IMR-90 (cell line): ENCODE measurements around the gene STK33. TPM values are rescaled to one million over a fixed set of nuclear protein-coding genes. Genes with fewer than 3 reads are reported as not detected.

Source experiments
- ATAC-seq: fragments of 200-7000 bp; cut with Tn5 transposase; 2 replicates; pipeline ENCODE4 v1.9.1; 2020; ENCODE audit warnings: low read depth, mild to moderate bottlenecking, moderate library complexity
- BruUV-seq: library from RNA; stranded (reverse); fragments of 400-500 nt; replicated peaks from 2 replicates; lab custom pipeline; 2021; lab: Mats Ljungman, UMichigan
- CTCF ChIA-PET: fragments of 300-600 bp; formaldehyde crosslinking; extraction: SDS; loops from one replicate; lab custom pipeline; 2021; ENCODE audit warnings: antibody characterized with exemption; lab: Yijun Ruan, JAX
- POLR2A ChIA-PET: fragments of 300-600 bp; sonication (Branson Sonifier 250); formaldehyde crosslinking; loops from one replicate; lab custom pipeline; 2022; ENCODE audit warnings: antibody characterized with exemption; ENCODE audit not compliant: unreplicated experiment; lab: Charles Lee
- DNase-seq: peaks from one replicate; pipeline ENCODE4 v3.0.0; 2013
- H2AFZ ChIP-seq: replicated peaks from 2 replicates; pipeline ENCODE3; 2013; ENCODE audit warnings: low read length, mild to moderate bottlenecking; ENCODE audit not compliant: poor library complexity
- H2AK5ac ChIP-seq: 2 replicates; pipeline ENCODE4 v1.6.1; 2013; ENCODE audit warnings: low read depth, low read length, inconsistent platforms
- H2AK9ac ChIP-seq: replicated peaks from 2 replicates; pipeline ENCODE3; 2013; ENCODE audit warnings: mild to moderate bottlenecking, low read depth, low read length, moderate library complexity; ENCODE audit not compliant: poor library complexity
- H2BK120ac ChIP-seq: 2 replicates; pipeline ENCODE4 v1.6.1; 2013; ENCODE audit warnings: low read depth, low read length, inconsistent platforms
- H2BK15ac ChIP-seq: 3 replicates; pipeline ENCODE4 v1.6.1; 2013; ENCODE audit warnings: low read depth, low read length, inconsistent platforms
- H2BK20ac ChIP-seq: 2 replicates; pipeline ENCODE4 v1.6.1; 2013; ENCODE audit warnings: low read depth, mild to moderate bottlenecking, inconsistent platforms, low read length, moderate library complexity
- H2BK5ac ChIP-seq: 2 replicates; pipeline ENCODE4 v1.6.1; 2013; ENCODE audit warnings: mild to moderate bottlenecking, low read depth, low read length, inconsistent platforms; ENCODE audit not compliant: poor library complexity, severe bottlenecking
- H3K14ac ChIP-seq: replicated peaks from 2 replicates; pipeline ENCODE4 v1.6.1; 2013; ENCODE audit warnings: low read depth, low read length, inconsistent platforms
- H3K18ac ChIP-seq: 2 replicates; pipeline ENCODE4 v1.6.1; 2013; ENCODE audit warnings: low read depth, low read length, control low read depth
- H3K23ac ChIP-seq: 2 replicates; pipeline ENCODE4 v1.6.1; 2013; ENCODE audit warnings: low read depth, low read length, inconsistent platforms
- H3K27ac ChIP-seq: 2 replicates; pipeline ENCODE4 v1.5.1; 2013; ENCODE audit warnings: mild to moderate bottlenecking, control low read depth, low read length; ENCODE audit not compliant: insufficient read depth
- H3K27me3 ChIP-seq: 2 replicates; pipeline ENCODE4 v1.6.1; 2013; ENCODE audit warnings: low read length; ENCODE audit not compliant: control insufficient read depth, insufficient read depth
- H3K36me3 ChIP-seq: 2 replicates; pipeline ENCODE4 v1.6.1; 2013; ENCODE audit warnings: low read length, mixed read lengths; ENCODE audit not compliant: control insufficient read depth, insufficient read depth
- H3K4ac ChIP-seq: 2 replicates; pipeline ENCODE4 v1.6.1; 2013; ENCODE audit warnings: low read depth, low read length, inconsistent platforms
- H3K4me1 ChIP-seq: 2 replicates; pipeline ENCODE4 v1.6.1; 2013; ENCODE audit warnings: low read length, mixed read lengths; ENCODE audit not compliant: control insufficient read depth, insufficient read depth
- H3K4me2 ChIP-seq: 2 replicates; pipeline ENCODE4 v1.6.1; 2013; ENCODE audit warnings: low read depth, mild to moderate bottlenecking, control low read depth, low read length, moderate library complexity
- H3K4me3 ChIP-seq: 2 replicates; pipeline ENCODE4 v1.5.1; 2013; ENCODE audit warnings: low read depth, mild to moderate bottlenecking, control low read depth, low read length, moderate library complexity; ENCODE audit not compliant: insufficient read depth
- H3K56ac ChIP-seq: 2 replicates; pipeline ENCODE4 v1.6.1; 2013; ENCODE audit warnings: low read length, inconsistent platforms; ENCODE audit not compliant: insufficient read depth; ENCODE audit errors: extremely low read depth
- H3K79me1 ChIP-seq, 2 experiments: 2 replicates each; pipeline ENCODE4 v1.6.1; 2013; ENCODE audit warnings: low read length in 2 of 2, inconsistent platforms in 1 of 2, low read depth in 1 of 2
- H3K9ac ChIP-seq: 2 replicates; pipeline ENCODE4 v1.6.1; 2013; ENCODE audit warnings: low read depth, low read length, control low read depth
- H3K9me1 ChIP-seq: 2 replicates; pipeline ENCODE4 v1.6.1; 2013; ENCODE audit warnings: low read length, inconsistent platforms; ENCODE audit not compliant: insufficient read depth
- H3K9me3 ChIP-seq: 2 replicates; pipeline ENCODE4 v1.6.1; 2013; ENCODE audit warnings: low read length; ENCODE audit not compliant: control insufficient read depth, insufficient read depth
- H4K20me1 ChIP-seq: 2 replicates; pipeline ENCODE4 v1.6.1; 2013; ENCODE audit warnings: low read length, inconsistent platforms; ENCODE audit not compliant: insufficient read depth
- H4K5ac ChIP-seq: 2 replicates; pipeline ENCODE4 v1.6.1; 2013; ENCODE audit warnings: mild to moderate bottlenecking, low read depth, low read length, control low read depth
- H4K8ac ChIP-seq, 2 experiments: 2 replicates each; pipeline ENCODE4 v1.6.1; 2013; ENCODE audit warnings: low read depth in 2 of 2, low read length in 2 of 2, control low read depth in 1 of 2, inconsistent platforms in 1 of 2
- H4K91ac ChIP-seq: 2 replicates; pipeline ENCODE4 v1.6.1; 2013; ENCODE audit warnings: low read depth, low read length, inconsistent platforms; ENCODE audit not compliant: insufficient read depth
- CEBPB ChIP-seq: IDR thresholded peaks from 2 replicates; pipeline ENCODE4 v1.6.1; 2012; ENCODE audit warnings: low read depth, low read length, improper control_type of control experiment
- CHD1 ChIP-seq: IDR thresholded peaks from 2 replicates; pipeline ENCODE4 v1.6.1; 2012; ENCODE audit warnings: low read depth, low read length, improper control_type of control experiment
- MAFK ChIP-seq: IDR thresholded peaks from 2 replicates; pipeline ENCODE4 v1.6.1; 2012; ENCODE audit warnings: low read depth, low read length, improper control_type of control experiment
- MAZ ChIP-seq: IDR thresholded peaks from 2 replicates; pipeline ENCODE4 v1.6.1; 2012; ENCODE audit warnings: low read depth, mild to moderate bottlenecking, low read length, improper control_type of control experiment, moderate library complexity, borderline replicate concordance
- MXI1 ChIP-seq: IDR thresholded peaks from 2 replicates; pipeline ENCODE4 v1.6.1; 2012; ENCODE audit warnings: low read depth, mild to moderate bottlenecking, low read length, moderate library complexity, borderline replicate concordance
- NFE2L2 ChIP-seq: fragments of 150-350 bp; IDR thresholded peaks from 2 replicates; pipeline ENCODE4 v1.6.1; 2016; ENCODE audit warnings: low read depth, mild to moderate bottlenecking, low read length
- RCOR1 ChIP-seq: IDR thresholded peaks from 2 replicates; pipeline ENCODE4 v1.6.1; 2012; ENCODE audit warnings: mild to moderate bottlenecking, low read length, improper control_type of control experiment; ENCODE audit not compliant: insufficient replicate concordance
- SMC3 ChIP-seq: fragments of 150-350 bp; IDR thresholded peaks from 2 replicates; pipeline ENCODE4 v1.6.1; 2016; ENCODE audit warnings: low read depth, mild to moderate bottlenecking, antibody characterized with exemption, low read length, moderate library complexity
- WGBS, 2 experiments: methylation state at CpG; one replicate each; pipeline versions ENCODE4 v1.1.5 to v1.1.7; 2013; ENCODE audit warnings: missing lambda C conversion rate in 2 of 2; ENCODE audit not compliant: insufficient read length in 1 of 2; ENCODE audit errors: extremely low coverage in 2 of 2; 5-methylcytosine and 5-hydroxymethylcytosine counted together
- dilution Hi-C: fragments of 300-500 bp; cut with HindIII; formaldehyde crosslinking; loops from one replicate; pipeline ENCODE4 v1.14.3; 2018; ENCODE audit warnings: low sequenced_read_pairs; ENCODE audit not compliant: unreplicated experiment
- in situ Hi-C: fragments of 300-500 bp; cut with MboI; formaldehyde crosslinking; loops from 3 replicates; pipeline ENCODE4 v1.14.3; 2019; ENCODE audit warnings: low sequenced_read_pairs, inconsistent platforms, mixed read lengths
- intact Hi-C: fragments of 100-400 bp; cut with micrococcal nuclease; formaldehyde crosslinking; loops from 2 replicates; pipeline ENCODE4 v1.10.0; 2022
- polyA plus RNA-seq, 3 experiments: library from polyadenylated mRNA; depleted of rRNA; stranded (reverse); fragments of >200 nt; gene quantifications; 2 replicates each; pipeline ENCODE4 v1.2.3, GENCODE V29; 2012; ENCODE audit warnings: low replicate concordance in 1 of 3
- total RNA-seq: library from RNA; depleted of rRNA; stranded (reverse); fragments of >200 nt; gene quantifications from 2 replicates; pipeline ENCODE4 v1.2.3, GENCODE V29; 2012
- TF ChIP-seq, protein P1 (sequence below): conservative IDR thresholded peaks from 2 replicates; pipeline ENCODE4 v1.5.1; 2012; ENCODE audit warnings: mild to moderate bottlenecking, low read depth, low read length, improper control_type of control experiment
- TF ChIP-seq, protein P2 (sequence below): fragments of 150-350 bp; IDR thresholded peaks from 2 replicates; pipeline ENCODE4 v1.6.1; 2016; ENCODE audit warnings: low read depth, mild to moderate bottlenecking, low read length, moderate library complexity, borderline replicate concordance

STK33 gene
- total and polyA plus RNA-seq, 2 of the 4 experiments (the other 2 are of a cell fraction) = 2.3 to 2.6 TPM

GRCh38 chr11:8605971-8606563 lies 12.0 kb upstream of the STK33 start (continued):
- no peak for TF ChIP-seq MAFK

DNA sequence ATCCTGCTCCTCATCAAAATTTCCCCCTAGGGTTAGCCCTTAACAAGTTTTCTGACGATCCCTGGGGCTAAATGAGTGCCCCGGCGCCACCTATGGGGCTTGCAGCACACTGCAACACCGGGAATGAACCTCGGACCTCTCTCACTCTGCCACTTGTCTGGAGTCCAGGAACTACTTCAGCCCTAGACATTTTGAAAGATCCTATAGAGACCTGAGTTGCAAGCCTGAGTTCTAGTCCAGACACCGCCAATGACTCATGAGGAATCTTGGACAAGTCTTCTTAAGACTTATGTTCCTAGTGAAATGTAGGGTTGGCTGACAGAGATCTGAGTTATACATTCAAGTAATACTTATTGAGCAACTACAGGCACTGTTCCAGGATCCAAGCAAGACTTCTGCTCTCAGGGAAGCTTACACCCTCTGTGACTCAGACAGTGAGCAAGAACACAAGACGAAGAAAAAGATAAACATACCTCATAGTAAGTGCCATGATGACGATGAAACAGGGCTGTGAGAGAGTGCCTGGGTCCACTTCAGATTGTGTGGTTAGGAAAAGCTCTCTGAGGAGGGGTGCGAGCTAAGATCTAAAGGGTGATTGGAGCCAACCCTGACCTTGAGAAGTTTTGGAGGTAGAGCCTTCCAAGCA lies 10.2 kb upstream of the STK33 start:
- H3K36me3 ChIP-seq = no peaks in the 10 kb centered on the region
- H3K9me1 ChIP-seq = peaks cover 9% of the 10 kb centered on the region; the same call in 1 of the 2 replicates
- peak; percentile 100 for DNase-seq
- H2BK15ac ChIP-seq = peak overlapping the region; percentile 41; the same call in 2 of the 3 replicates
- H3K9me3 ChIP-seq = no peaks in the 10 kb centered on the region
- peak overlapping the region; percentile 74 for H3K27ac ChIP-seq
- H2AK9ac ChIP-seq = no peak overlapping the region
- peak overlapping the region; percentile 29; the same call in 1 of the 2 replicates for H2AK5ac ChIP-seq
- peak overlapping the region; percentile 78 for H2BK20ac ChIP-seq
- H2BK5ac ChIP-seq = peak overlapping the region; percentile 67
- no peak overlapping the region for H3K56ac ChIP-seq
- peak overlapping the region; percentile 57 for H4K91ac ChIP-seq
- peak overlapping the region; percentile 26 for H4K5ac ChIP-seq
- intact Hi-C loops = loop anchor here (1.0 to 5.0 kb wide), 2 partner anchors 78 to 208 kb away; partner anchors contain the start of genes RPL27A and TRIM66
- H3K9ac ChIP-seq = no peak overlapping the region
- H4K20me1 ChIP-seq = no peaks in the 10 kb centered on the region
- H3K27me3 ChIP-seq = no peaks in the 10 kb centered on the region
- peak overlapping the region; percentile 38 for H3K18ac ChIP-seq
- H2AFZ ChIP-seq = peak overlapping the region; percentile 27
- no CpG with 5 or more reads among the region's 9 CpGs for WGBS, 2 experiments
- no peaks in the 10 kb centered on the region for H3K79me1 ChIP-seq
- peak; percentile 93 for ATAC-seq
- ChIA-PET CTCF (interaction anchor here (0.6 to 0.8 kb wide), 4 partner anchors 20 to 113 kb away, joined by 3 to 4 read pairs (median 3); no protein-coding TSS in a partner anchor), POLR2A (interaction anchor here (0.6 kb wide), 1 partner anchor 116 kb away, joined by 3 read pairs; no protein-coding TSS in a partner anchor)
- H3K4me3 ChIP-seq = no peak overlapping the region
- peak overlapping the region; percentile 73 for H3K4ac ChIP-seq
- peaks cover 11% of the 10 kb centered on the region for H3K4me1 ChIP-seq
- BruUV-seq = no TSS peak
- H3K23ac ChIP-seq = 0 out of 2 replicates have a peak overlapping the region, but pooled peaks have one; percentile 20
- in situ Hi-C loops = no loop called here
- 0 out of 2 replicates have a peak overlapping the region, but pooled peaks have one; percentile 53 for H3K14ac ChIP-seq
- H4K8ac ChIP-seq = peak overlapping the region; percentile 2 to 78; a peak in 3 of 4 replicates
- peak overlapping the region; percentile 78 for H2BK120ac ChIP-seq
- dilution Hi-C loops = no loop called here
- H3K4me2 ChIP-seq = peak overlapping the region; percentile 61
- TF ChIP-seq MXI1 (no peak), NFE2L2 (no peak; the same call in none of the 2 replicates), CEBPB (peak; percentile 100), MAZ (peak; percentile 41; the same call in 1 of the 2 replicates), CHD1 (no peak), RCOR1 (peak; percentile 9), MAFK (no peak), SMC3 (peak; percentile 53)
- TF ChIP-seq, protein P1, sequence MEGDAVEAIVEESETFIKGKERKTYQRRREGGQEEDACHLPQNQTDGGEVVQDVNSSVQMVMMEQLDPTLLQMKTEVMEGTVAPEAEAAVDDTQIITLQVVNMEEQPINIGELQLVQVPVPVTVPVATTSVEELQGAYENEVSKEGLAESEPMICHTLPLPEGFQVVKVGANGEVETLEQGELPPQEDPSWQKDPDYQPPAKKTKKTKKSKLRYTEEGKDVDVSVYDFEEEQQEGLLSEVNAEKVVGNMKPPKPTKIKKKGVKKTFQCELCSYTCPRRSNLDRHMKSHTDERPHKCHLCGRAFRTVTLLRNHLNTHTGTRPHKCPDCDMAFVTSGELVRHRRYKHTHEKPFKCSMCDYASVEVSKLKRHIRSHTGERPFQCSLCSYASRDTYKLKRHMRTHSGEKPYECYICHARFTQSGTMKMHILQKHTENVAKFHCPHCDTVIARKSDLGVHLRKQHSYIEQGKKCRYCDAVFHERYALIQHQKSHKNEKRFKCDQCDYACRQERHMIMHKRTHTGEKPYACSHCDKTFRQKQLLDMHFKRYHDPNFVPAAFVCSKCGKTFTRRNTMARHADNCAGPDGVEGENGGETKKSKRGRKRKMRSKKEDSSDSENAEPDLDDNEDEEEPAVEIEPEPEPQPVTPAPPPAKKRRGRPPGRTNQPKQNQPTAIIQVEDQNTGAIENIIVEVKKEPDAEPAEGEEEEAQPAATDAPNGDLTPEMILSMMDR = peak; percentile 75
- TF ChIP-seq, protein P2, sequence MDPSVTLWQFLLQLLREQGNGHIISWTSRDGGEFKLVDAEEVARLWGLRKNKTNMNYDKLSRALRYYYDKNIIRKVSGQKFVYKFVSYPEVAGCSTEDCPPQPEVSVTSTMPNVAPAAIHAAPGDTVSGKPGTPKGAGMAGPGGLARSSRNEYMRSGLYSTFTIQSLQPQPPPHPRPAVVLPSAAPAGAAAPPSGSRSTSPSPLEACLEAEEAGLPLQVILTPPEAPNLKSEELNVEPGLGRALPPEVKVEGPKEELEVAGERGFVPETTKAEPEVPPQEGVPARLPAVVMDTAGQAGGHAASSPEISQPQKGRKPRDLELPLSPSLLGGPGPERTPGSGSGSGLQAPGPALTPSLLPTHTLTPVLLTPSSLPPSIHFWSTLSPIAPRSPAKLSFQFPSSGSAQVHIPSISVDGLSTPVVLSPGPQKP = no peak
